Fibroblast of lung (primary cell): ENCODE results near the gene RALA. TPM values are rescaled to one million over a fixed set of nuclear protein-coding genes. Genes with fewer than 3 reads are reported as not detected.
"Not testable (repeated sequence)": the region's sequence is repeated elsewhere in the genome, so short reads cannot be mapped to it uniquely, and the experiment has no call there.

Experiments
- DNase-seq, 2 donors: peaks; one replicate each; pipeline versions ENCODE4 v3.0.0 to v3.0.0-alpha.2; 2010; ENCODE audit warnings: low read depth in 2 of 2
- H2AFZ ChIP-seq: 2 replicates; pipeline ENCODE4 v1.5.1; 2012; ENCODE audit warnings: low read length, control low read depth, inconsistent platforms
- H3K27ac ChIP-seq: 2 replicates; pipeline ENCODE4 v1.5.1; 2011; ENCODE audit warnings: low read length, control low read depth; ENCODE audit not compliant: insufficient read depth
- H3K27me3 ChIP-seq: 2 replicates; pipeline ENCODE4 v1.5.1; 2011; ENCODE audit warnings: mild to moderate bottlenecking, low read length; ENCODE audit not compliant: control insufficient read depth, insufficient read depth
- H3K36me3 ChIP-seq: 2 replicates; pipeline ENCODE4 v1.5.1; 2011; ENCODE audit warnings: low read length; ENCODE audit not compliant: control insufficient read depth, insufficient read depth
- H3K4me1 ChIP-seq: 2 replicates; pipeline ENCODE4 v1.5.1; 2011; ENCODE audit warnings: low read length; ENCODE audit not compliant: control insufficient read depth, insufficient read depth; ENCODE audit errors: extremely low read depth
- H3K4me2 ChIP-seq: 2 replicates; pipeline ENCODE4 v1.5.1; 2011; ENCODE audit warnings: low read length, control low read depth; ENCODE audit not compliant: insufficient read depth; ENCODE audit errors: extremely low read depth
- H3K4me3 ChIP-seq, 4 experiments: fragments of 200-600 bp in 1 of 4; sonication (generic) in 1 of 4; replicated peaks in 1 of 4; 2 replicates each; pipeline ENCODE4 v1.5.1; 2011 to 2016; ENCODE audit warnings: low read length in 4 of 4, low read depth in 3 of 4, mild to moderate bottlenecking in 3 of 4, control low read depth in 2 of 4, inconsistent platforms in 1 of 4, mixed read lengths in 1 of 4; ENCODE audit not compliant: insufficient read depth in 1 of 4; ENCODE audit errors: control extremely low read depth in 1 of 4
- H3K79me2 ChIP-seq: 2 replicates; pipeline ENCODE4 v1.5.1; 2012; ENCODE audit warnings: mild to moderate bottlenecking, low read length, inconsistent platforms; ENCODE audit not compliant: control insufficient read depth, insufficient read depth
- H3K9ac ChIP-seq: 2 replicates; pipeline ENCODE4 v1.5.1; 2011; ENCODE audit warnings: mild to moderate bottlenecking, low read length, control low read depth; ENCODE audit not compliant: insufficient read depth
- H3K9me3 ChIP-seq: 2 replicates; pipeline ENCODE4 v1.5.1; 2012; ENCODE audit warnings: low read depth, low read length; ENCODE audit not compliant: control insufficient read depth, insufficient read depth
- H4K20me1 ChIP-seq: 2 replicates; pipeline ENCODE4 v1.5.1; 2011; ENCODE audit warnings: low read length; ENCODE audit not compliant: control insufficient read depth, insufficient read depth; ENCODE audit errors: extremely low read depth
- EZH2 ChIP-seq: IDR thresholded peaks from 2 replicates; pipeline ENCODE4 v1.5.1; 2012; ENCODE audit warnings: low read length, control low read depth, mild to moderate bottlenecking; ENCODE audit errors: missing control alignments
- polyA plus RNA-seq, 2 donors: library from polyadenylated mRNA; depleted of rRNA in 1 of 2; stranded (reverse) in 1 of 2; unstranded in 1 of 2; fragments of >200 nt; gene quantifications; 2 replicates each; pipeline ENCODE4 v1.2.1, GENCODE V29; 2011 to 2012; ENCODE audit warnings: missing spikeins in 1 of 2
- total RNA-seq: library from RNA; depleted of rRNA; stranded (reverse); fragments of >200 nt; gene quantifications from 2 replicates; pipeline ENCODE4 v1.2.1, GENCODE V29; 2014
- TF ChIP-seq, protein P1 (sequence below), 2 donors: IDR thresholded peaks in 1 of 2; conservative IDR thresholded peaks in 1 of 2; 1 replicate in 1 of 2; 2 replicates in 1 of 2; pipeline ENCODE4 v1.5.1; 2011 to 2012; ENCODE audit warnings: low read length in 2 of 2, control low read depth in 1 of 2, inconsistent platforms in 1 of 2, low read depth in 1 of 2, mild to moderate bottlenecking in 1 of 2

The RALA gene
- total and polyA plus RNA-seq, 2 donors (not counting 1 experiment from before 2014, with no cell fraction given): 46.1 to 50.9 TPM

GRCh38 chr7:39667341-39667923 lies 44.1 kb downstream of the RALA start:
- no peaks in the 10 kb centered on the region for H3K36me3 ChIP-seq
- H3K79me2 ChIP-seq: peaks cover 21% of the 10 kb centered on the region
- no peaks in the 10 kb centered on the region for H3K9me3 ChIP-seq
- TF ChIP-seq EZH2: no peak
- TF ChIP-seq, protein P1, sequence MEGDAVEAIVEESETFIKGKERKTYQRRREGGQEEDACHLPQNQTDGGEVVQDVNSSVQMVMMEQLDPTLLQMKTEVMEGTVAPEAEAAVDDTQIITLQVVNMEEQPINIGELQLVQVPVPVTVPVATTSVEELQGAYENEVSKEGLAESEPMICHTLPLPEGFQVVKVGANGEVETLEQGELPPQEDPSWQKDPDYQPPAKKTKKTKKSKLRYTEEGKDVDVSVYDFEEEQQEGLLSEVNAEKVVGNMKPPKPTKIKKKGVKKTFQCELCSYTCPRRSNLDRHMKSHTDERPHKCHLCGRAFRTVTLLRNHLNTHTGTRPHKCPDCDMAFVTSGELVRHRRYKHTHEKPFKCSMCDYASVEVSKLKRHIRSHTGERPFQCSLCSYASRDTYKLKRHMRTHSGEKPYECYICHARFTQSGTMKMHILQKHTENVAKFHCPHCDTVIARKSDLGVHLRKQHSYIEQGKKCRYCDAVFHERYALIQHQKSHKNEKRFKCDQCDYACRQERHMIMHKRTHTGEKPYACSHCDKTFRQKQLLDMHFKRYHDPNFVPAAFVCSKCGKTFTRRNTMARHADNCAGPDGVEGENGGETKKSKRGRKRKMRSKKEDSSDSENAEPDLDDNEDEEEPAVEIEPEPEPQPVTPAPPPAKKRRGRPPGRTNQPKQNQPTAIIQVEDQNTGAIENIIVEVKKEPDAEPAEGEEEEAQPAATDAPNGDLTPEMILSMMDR (conservative IDR thresholded peaks at IDR 0.05 in 1 of 2, IDR thresholded peaks at IDR 0.05 in 1 of 2; ENCODE audit: low read depth in 1 of 2, low read length in 2 of 2): no peak
- DNase-seq: peak; percentile 32 to 61
- H3K4me1 ChIP-seq: no peaks in the 10 kb centered on the region
- no peak overlapping the region for H3K4me3 ChIP-seq
- H3K9ac ChIP-seq: no peak overlapping the region
- H3K4me2 ChIP-seq: no peak overlapping the region
- H4K20me1 ChIP-seq: no peaks in the 10 kb centered on the region
- no peaks in the 10 kb centered on the region for H3K27me3 ChIP-seq
- H2AFZ ChIP-seq: no peak overlapping the region
- no peak overlapping the region for H3K27ac ChIP-seq

GRCh38 chr7:39668280-39668679 lies 44.9 kb downstream of the RALA start:
- not testable (repeated sequence) for H3K9me3 ChIP-seq, H2AFZ ChIP-seq, H3K9ac ChIP-seq, H3K27ac ChIP-seq, DNase-seq, H3K36me3 ChIP-seq, H4K20me1 ChIP-seq, H3K27me3 ChIP-seq, H3K4me1 ChIP-seq, H3K4me2 ChIP-seq, H3K4me3 ChIP-seq
- peaks cover 21% of the 10 kb centered on the region for H3K79me2 ChIP-seq

GRCh38 chr7:39670052-39670451 lies 46.7 kb downstream of the RALA start:
- H3K36me3 ChIP-seq: no peaks in the 10 kb centered on the region
- TF ChIP-seq, protein P1 (conservative IDR thresholded peaks at IDR 0.05 in 1 of 2, IDR thresholded peaks at IDR 0.05 in 1 of 2; ENCODE audit: low read depth in 1 of 2, low read length in 2 of 2): no peak
- no peak for TF ChIP-seq EZH2
- H3K4me3 ChIP-seq: no peak overlapping the region
- H3K79me2 ChIP-seq: peaks cover 24% of the 10 kb centered on the region
- no peaks in the 10 kb centered on the region for H4K20me1 ChIP-seq
- H3K9ac ChIP-seq: no peak overlapping the region
- no peaks in the 10 kb centered on the region for H3K27me3 ChIP-seq
- H3K4me2 ChIP-seq: no peak overlapping the region
- H2AFZ ChIP-seq: no peak overlapping the region
- H3K4me1 ChIP-seq: no peaks in the 10 kb centered on the region
- no peak for DNase-seq
- H3K9me3 ChIP-seq: no peaks in the 10 kb centered on the region
- no peak overlapping the region for H3K27ac ChIP-seq
